ENCODE results near the gene CLRN3.

CLRN3 gene

DNA sequence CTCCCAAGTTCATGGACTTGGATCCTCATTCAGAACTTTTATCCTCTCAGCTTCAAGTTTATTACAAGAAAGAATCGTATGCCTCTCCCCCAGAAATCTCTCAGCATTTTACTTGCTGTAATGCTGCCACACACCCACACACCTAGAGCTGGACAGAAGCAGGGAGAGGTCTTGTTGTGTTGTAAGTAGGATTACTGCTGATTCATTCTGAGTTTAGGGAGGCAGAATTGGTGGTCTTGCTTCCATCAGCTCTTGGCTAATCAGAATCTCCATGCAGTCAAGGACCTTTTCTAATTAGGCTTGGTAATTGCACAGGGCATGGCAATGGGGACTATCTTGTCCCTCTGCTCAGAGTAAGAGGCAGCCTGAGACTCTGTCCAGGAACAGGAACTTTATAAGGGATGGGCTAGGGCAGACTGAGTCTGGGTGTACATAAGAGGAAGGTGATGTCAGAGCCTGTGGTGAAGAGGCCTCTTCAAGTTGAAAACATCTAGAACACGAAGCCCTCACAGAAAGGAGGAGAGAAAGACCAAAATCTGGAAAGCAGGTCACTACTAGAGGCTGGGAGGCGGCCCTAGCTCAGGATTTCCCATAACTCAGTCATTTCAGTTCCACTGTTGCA is 7.1 kb upstream of the CLRN3 start:
- DNase-seq (ENCODE audit: low read depth in 2 of 2) = no peak

DNA sequence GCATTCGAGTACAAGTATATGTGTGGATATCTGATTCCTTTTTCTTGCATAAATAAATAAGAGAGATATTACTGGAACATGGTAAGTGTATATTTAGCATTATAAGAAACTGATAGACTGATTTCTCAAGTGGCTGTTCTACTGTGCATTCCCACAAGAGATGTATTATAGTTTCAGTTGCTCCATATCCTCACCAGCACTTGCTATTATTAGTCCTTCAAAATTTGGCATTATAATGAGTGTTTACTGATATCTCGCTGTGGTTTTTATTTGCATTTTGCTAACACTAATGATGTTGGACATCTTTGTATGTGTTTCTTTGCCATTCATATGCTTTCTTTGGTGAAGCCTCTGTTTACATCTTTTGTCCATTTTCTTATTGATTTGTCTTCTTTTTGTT is 4.4 kb upstream of the CLRN3 start:
- DNase-seq (ENCODE audit: low read depth in 2 of 2) = no peak

DNA sequence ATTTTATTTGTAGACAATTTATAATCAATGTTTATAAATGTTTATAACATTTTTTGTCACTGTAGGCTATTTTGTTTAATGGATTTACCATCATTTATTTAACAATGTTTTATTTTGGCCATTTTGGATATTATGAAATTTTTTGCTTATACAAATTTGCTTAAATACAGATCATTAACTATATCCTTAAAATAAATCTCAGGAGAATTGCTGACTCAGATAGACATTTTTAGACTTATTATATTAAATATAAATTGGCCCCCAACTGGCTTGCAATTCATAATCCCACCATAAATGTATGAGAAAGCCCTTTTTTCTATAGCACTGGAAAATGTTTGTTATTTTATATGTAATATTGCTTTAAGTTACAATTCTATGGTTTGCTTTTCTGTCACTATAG is 3.8 kb upstream of the CLRN3 start:
- no peak for DNase-seq (ENCODE audit: low read depth in 2 of 2)

DNA sequence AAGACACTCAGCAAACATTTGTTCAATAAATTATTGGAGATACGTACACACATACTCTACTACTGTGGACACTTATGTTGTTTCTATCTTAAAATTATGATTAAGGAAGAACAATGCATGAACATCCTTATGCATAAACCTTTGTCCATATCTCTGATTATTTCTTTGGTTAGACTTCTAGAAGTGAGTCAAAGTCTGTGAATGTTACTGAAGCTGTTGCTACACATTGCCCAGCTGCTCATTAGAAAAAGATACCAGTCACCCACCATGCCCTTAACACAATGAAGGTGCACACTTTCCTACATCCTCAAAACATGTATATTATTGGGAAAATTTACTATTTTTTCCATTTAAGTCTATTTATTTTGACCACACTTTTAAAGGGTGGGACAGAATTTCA is 1.4 kb upstream of the CLRN3 start:
- DNase-seq (ENCODE audit: low read depth in 2 of 2) = no peak

DNA sequence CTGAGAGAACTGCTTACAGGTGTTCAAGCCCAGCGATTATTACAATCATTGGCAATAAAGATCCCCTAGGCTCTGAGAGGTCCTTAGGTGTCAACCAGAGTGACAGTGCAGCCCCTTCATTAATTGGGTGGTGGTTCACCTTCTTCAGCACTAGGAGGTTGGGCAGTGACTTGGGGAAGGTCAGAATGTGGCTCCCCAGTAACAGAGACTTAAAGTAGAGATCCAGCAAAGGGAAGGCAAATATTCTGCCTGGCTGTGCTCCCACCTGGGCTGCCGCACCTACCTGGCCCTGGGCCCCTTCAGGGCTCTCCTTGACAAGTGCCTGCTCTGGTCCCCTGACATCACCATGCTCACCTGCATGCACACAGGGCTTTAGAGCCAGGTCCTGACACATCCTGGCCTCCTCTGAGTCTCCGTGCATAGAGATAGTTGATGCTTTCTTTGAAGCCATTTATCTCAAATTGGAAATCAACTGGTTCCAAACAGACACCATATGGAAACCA is 1.9 kb downstream of the CLRN3 start:
- no peak for DNase-seq (ENCODE audit: low read depth in 2 of 2)

DNA sequence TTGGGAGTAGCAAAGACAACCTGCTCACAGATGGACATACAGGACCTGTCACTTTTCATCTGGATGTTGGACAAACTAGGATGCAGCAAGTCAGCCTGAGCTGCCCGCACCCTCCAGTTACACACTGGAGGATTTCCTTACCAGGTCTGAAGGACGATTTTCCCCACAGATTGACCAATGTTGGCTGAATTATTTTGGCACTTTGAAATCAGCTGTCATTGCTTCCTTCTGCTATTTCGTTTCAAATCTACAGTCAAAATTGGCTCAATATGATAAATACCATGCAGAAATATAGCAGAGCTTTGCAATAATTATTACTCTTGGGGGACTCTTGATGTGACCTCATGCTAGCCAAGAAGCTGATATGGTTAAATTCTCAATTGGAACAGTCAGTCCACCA is 2.5 kb downstream of the CLRN3 start:
- no peak for DNase-seq (ENCODE audit: low read depth in 2 of 2)

DNA sequence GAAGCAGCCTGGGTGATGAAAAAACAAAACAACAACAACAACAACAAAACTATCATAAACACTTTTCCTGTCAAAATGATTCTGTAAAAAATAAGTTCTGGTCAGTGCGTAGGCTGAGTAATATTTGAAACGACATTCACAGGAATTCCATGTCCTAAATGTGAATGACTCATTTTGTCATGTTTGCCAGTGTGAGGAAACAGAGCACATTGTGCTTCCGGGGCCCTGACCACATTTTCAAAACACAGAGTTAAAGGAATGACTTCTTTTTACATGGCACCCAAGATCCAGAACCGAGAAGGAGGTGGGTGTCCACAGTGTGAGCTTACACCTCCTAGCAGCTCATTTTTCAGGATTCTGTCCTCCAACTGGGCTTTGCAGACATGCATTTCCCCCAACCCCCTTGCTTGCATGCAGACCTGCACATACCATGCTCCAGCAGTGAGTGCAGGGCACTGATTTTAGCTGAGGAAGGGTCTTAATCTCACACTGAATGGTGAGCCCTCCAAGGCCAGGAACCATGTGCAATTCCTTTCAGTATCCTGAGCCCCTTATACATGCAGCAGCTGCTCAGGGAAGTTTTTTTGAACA is 3.0 kb downstream of the CLRN3 start:
- no peak for DNase-seq (ENCODE audit: low read depth in 2 of 2)

DNA sequence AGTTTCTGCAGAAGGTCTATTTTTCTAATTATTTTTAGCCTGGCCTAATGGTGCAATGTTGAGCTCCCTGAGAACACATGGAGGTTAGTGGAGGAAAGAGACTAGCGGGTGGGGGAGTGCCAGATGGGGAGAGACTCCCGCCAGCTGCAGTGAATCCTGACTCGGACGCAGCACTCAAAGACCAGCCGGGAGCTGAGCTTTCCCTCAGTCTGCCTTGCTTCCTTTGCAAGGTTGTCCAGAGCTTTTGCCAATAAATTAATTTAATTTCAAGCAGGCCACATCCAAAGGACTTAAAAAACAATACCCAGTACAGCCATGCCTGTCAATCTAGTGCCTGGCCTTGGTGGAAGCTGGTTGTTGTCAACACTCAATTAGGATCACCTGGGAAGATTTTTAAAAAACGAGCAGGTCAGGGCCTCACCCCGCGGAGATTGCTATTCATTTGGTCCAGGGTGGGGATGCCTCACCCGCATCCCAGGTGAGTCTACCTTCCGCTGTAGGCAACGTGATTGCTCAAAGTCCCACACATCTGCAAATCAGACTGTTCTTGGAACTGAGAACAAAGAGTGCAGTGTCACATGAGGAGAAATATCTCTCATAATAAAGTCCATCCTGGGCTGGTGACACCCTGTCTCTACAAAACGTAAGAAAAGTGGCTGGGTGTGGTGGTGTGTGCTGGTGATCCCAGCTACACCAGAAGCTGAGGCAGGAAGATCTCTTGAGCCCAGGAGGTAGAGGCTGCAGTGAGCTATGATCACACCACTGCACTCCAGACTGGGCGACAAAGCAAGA is 4.0 kb downstream of the CLRN3 start:
- no peak for DNase-seq (ENCODE audit: low read depth in 2 of 2)

DNA sequence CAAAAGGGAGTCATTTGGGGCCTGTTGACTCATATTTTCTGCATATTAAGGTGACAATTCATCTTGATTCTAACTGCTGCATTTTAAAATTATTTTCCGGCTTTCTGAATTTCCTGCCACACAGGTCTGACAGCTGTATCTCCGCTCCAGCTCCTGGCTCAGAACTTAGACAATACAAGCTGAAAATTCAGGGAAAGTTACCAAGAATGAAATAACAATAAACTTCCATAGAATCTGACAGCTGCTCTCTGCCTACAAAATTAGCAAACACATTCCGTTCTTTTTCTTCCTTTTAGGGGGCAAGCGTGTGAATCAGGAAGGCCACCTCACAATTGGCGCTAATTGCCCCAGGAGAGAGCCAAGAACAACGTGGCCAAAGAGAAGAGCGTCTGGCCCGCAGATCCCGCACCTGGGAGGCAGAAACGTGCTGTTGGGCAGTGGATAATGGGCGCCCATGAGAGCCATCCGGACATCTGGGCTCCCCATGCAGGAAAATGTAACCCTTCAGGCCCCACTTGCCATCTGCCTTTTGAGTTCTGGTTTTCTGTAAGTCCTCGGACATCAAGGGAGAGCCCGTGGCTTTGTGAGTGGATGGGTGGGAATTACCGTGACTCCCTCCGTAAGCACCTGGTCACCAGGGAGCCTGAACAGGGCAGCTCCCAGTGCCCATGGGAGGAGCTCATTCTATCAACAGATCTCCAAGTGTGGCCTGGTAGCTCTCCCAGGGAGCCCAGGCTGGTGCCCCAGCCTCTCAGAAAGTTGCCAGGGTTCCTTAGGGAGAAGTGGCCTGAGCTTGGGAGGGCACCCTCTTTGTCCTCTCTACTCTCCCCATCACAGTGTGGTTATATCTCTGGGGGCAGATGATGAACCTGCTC is 5.0 kb downstream of the CLRN3 start:
- DNase-seq (ENCODE audit: low read depth in 2 of 2) = no peak

DNA sequence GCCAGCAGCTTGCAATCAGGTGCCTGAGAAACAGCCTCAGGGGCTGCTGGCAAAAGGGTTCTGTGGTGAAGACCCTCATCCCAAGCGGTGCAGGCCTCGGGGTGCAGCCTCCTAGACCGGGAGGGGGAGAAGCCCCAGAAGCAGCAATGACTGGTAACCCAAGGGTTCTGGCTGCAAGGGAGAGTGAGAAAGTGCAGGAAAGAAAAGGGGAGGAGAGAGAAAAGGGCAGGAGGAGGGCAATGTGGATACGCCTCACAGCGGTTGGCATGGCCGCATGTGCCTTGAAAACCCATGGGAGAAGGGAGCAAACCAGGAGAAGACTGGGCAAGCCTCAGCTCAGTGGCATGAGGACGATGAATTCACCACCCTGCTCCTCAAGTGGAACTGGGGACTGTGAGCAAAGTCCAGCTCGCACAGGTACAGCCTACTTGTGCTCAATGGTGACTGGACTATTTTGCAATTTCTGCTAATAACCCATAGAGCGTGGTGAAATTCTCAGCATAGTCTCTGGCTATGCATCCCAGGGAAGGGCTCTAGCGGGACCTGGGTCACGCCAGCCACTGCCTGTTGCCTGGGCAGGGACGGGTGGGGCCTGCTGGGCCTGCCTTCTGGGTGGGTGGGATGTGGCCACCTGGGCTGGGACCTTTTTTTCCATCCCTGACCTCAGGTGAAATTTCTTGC is 6.2 kb downstream of the CLRN3 start:
- no peak for DNase-seq (ENCODE audit: low read depth in 2 of 2)

DNA sequence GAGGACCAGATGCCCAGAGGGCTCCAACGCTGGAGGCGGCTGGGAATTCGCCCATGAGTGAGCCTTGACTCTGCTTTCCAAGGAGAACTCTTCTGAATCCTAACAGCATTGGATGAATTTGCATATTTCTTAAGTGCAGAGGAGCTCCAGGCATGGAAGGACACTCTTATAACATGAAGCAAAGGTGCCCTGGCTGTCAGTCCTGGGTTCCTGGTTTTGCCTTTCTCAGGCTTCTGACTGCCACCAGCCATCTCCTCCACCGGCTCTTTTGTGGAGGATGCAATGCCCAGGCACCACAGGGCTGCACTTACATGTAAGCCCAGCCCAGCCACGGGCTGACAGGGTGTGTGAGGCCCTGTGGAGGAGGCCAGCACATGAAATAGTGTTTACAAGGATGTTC is 8.2 kb downstream of the CLRN3 start:
- DNase-seq (ENCODE audit: low read depth in 2 of 2) = no peak

DNA sequence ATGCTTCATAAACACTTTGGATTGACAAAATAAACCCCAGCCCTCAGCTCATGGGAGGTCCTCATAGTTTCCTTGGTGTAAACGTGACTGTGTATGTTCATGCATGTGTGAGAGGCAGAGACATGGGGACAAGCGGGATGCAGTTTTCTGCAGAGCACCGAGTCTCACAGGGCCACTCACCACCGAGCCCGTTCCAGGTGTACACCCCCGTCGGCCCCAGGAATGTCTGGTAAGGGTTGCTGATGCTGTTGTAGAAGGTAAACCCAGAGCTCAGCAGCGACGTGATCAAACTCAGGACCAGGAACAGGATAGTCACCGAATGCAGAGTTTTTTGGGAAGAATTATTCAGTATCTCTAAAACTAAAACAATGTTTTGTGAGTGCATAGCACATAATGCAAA is 9.2 kb downstream of the CLRN3 start:
- DNase-seq (ENCODE audit: low read depth in 2 of 2) = no peak

DNA sequence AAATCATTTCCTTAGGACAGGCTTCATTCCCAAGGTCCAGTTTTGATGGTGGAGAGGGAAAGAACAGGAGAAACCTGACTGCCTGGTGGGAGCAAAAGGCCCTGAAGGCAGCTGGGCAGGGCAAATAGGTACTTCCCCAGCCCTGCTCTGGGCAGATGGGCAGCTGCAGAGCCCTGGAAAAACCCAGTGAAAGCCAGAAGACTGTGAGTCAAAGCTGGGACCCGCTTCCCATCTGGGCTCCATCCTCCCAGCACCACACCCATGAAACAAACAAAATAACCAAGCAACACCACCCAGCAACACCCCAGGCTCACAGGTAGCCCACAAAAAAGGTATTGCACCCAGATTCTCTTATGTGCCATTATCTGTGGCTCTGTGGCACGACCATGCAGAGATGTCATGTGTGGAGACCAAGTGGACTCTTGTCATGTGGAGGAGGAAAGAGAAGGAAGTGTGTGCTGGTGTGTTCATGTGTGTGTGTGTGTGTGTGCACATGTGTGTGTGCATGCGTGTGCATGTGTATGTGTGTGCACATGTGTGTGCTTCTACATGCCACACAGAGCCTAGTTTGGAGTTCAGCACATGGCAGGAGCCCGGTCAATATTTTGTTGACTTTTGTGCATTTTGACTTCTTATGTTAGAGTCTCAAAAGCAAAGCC is 9.8 kb downstream of the CLRN3 start:
- no peak for DNase-seq (ENCODE audit: low read depth in 2 of 2)

DNA sequence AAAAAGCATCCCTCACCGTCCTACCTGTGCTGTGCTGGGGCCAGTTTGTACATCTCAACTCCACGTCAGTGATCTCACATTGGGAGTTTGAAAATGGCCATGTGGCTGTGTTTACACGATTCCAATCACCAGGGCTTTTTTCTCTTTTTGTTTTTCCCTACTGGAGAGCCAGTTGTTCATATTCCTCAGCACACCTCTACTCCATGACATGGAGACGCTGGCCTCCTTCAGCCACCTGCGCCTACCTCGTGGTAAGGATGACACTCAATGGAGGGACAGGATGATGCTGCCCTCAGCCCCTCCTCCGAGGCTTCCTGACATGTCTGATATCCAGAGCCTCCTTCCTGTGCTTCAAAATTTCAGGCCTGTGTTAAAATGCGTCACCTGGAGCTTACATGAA is 10.3 kb downstream of the CLRN3 start:
- no peak for DNase-seq (ENCODE audit: low read depth in 2 of 2)

DNA sequence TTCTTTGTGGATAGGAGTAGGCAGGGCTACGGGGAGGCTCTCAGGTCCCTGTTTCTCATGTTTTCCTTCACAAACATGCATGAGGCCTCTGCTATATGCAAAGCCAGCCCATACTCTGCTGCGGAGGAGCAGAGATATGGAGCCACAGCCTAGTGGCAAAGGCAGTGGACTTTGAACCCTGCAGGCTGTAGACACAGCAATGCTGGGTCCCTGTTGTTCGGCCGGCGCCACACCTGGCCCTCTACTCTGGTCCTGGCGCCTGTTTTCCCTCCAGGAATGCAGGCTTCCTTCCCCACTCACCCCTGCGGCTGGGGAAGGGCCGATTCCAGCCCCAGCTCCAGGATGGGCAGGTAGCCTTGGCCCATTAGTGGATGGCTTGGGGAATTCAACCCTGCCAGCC is 11.5 kb downstream of the CLRN3 start:
- no peak for DNase-seq (ENCODE audit: low read depth in 2 of 2)

DNA sequence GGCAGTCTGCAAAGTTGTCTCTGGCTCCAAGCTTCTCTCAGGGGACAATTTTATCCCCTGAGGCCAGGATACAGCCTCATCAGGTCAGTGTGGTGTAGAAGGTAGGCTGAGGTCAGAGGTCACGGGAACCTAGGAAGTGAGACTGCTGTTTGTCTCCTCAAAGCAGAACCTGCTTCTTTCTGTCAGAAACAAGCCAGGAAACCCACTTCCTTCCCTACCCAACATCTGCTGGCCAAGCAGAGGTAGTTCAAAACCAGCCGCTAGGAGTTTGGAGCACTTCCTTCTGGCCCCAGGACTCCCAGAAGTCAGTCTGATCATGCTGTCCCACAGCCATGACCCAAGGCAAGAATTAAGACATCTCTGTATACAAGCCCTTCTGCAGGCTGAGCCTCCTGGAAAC is 12.2 kb downstream of the CLRN3 start:
- no peak for DNase-seq (ENCODE audit: low read depth in 2 of 2)

DNA sequence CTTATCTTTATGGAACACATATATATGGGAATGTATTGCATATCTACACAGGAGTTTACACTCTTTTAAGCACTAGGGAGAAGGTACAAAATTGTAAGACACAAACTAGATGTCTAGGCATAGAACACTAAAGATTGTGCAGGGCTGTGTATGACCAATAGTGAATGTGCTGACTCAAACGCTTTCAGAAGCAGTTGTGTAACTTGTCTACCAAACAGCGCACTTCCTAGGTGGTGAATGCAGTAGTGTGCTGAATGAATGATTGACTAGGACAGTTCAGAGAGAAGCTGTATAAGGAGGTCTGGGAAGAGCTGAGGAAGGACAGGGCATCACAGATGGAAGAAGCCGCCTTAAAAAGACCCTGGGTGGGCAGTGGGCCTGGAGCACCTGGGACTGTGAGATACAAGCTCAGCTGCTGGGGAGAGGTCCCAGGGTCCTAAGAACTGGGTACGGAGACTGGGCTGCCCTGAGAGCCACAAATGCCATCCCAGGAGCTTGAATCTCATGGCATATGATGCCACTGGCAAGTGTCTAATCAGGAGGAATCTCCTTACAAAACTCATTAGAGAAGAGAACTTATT is 14.2 kb downstream of the CLRN3 start:
- no peak for DNase-seq (ENCODE audit: low read depth in 2 of 2)

DNA sequence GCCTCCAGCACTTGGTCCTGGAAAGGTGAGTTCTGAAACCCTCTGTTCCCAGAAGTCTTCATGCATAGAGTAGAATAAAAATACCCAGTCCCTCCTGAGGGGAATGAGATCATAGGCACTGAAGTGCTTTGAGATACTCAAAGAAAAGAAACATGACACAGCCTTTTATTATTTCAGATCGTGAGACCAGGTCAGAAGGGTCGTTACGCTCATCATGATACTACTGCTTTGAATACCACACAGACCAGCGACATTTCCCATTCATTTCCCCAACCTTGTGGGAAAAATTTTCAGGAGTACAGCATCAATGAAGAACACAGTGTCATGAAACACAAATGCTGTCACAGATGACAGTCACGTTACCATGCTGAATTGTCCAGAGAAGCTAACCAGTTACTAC is 15.0 kb downstream of the CLRN3 start:
- DNase-seq (ENCODE audit: low read depth in 2 of 2) = no peak

DNA sequence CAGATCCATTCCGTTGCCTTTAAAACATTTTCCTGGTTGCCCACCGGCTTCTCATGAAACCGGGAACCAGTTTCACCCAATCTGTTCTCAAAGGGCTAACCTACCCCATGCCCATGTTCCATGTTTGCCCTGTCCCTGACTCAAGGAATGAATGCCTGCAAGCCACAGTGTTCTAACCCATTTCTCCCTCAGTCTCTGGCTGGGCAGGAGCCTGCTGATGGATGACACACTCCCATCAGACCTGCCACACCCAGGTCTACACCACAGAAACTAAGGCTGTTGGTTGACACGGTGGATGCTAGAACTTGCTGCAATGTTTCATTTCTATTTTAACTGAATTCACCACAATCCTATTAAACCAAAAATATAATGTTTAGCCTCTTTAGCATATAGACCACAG is 15.6 kb downstream of the CLRN3 start:
- no peak for DNase-seq (ENCODE audit: low read depth in 2 of 2)

DNA sequence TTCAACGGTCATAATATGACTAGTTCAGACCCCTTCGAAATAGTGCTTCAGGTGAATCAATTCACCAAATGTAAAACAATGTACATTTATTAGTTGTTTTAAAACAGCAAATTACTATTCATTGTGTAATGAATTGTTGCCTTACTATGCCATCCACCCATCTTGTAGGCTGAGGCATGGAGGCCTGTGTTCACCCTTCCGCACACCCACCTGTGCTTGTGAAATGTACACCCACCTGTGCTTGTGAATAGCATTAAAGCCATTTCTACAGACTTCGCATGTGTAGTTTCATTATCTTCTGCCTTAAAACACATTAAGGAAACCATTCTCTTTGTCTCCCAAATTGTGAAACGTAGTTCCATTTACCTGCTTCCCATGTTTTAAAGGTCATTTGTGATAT is 16.8 kb downstream of the CLRN3 start:
- no peak for DNase-seq (ENCODE audit: low read depth in 2 of 2)

DNA sequence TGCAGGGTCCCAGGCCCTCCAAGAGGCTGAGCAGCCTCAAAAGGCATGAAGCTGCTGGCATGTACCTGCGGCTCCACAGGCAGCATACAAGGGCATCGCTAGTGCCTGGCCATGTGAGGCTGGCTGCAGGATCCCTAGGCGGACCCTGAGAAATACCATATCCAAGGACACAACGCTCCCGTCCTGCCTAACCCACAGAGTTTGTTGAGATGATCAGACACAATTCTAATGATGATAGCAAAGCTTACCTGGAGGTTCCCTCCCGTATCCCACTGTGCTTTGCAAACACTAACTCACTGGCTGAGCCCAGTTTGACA is 17.3 kb downstream of the CLRN3 start:
- no peak for DNase-seq (ENCODE audit: low read depth in 2 of 2)

Data from fibroblast of skin of left biceps (primary cell).